Right lobe of liver (tissue), 4 donors: ENCODE data around the gene MAST4.

Source experiments
- CTCF ChIP-seq, 4 donors: fragments of 200-600 bp in 3 of 4; fragments of 450-650 bp in 1 of 4; IDR thresholded peaks; one replicate each; pipeline versions ENCODE4 v1.5.1 to v1.8.0; 2016 to 2022; ENCODE audit warnings: antibody characterized with exemption in 4 of 4, mild to moderate bottlenecking in 2 of 4
- POLR2A ChIP-seq: fragments of 450-650 bp; IDR thresholded peaks from one replicate; pipeline ENCODE4 v1.6.1; 2017; ENCODE audit warnings: antibody characterized with exemption, mild to moderate bottlenecking
- donor health status: DM: no; HTN: no; CAD: no.
- donor health status: DM: no; HTN: no; CAD: no.
- donor health status: DM: no; HTN: yes; CAD: no.

- TF ChIP-seq CTCF (IDR thresholded peaks at IDR 0.05) (no peak), POLR2A (no peak)
Measured at GRCh38 chr5:66840511-66841013, 244.4 kb downstream of the MAST4 start.
